ENCODE data around the gene ZNF670.
"Not testable (repeated sequence)": the region's sequence is repeated elsewhere in the genome, so short reads cannot be mapped to it uniquely, and the experiment has no call there.

The ZNF670 gene

DNA sequence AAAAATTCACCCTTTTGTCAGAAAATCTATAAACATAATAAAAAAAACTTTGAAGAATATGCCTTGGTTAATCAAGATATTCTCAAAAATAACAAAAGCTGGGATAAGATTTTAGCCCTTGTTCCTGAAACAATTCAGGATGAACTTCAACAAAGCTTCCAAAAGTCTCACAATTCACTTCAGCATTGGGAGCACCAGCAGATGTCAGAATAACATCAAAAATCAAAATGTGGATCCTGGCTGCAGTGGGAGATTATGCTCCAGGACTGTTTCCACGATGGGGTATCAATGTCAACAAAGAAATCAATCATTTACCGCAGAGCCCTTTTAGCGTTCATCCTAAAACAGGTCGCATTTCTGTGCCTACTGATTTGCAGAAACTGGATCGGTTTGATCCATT lies 35.2 kb downstream of the ZNF670 start:
- no peak for DNase-seq (ENCODE audit: low spot score)

DNA sequence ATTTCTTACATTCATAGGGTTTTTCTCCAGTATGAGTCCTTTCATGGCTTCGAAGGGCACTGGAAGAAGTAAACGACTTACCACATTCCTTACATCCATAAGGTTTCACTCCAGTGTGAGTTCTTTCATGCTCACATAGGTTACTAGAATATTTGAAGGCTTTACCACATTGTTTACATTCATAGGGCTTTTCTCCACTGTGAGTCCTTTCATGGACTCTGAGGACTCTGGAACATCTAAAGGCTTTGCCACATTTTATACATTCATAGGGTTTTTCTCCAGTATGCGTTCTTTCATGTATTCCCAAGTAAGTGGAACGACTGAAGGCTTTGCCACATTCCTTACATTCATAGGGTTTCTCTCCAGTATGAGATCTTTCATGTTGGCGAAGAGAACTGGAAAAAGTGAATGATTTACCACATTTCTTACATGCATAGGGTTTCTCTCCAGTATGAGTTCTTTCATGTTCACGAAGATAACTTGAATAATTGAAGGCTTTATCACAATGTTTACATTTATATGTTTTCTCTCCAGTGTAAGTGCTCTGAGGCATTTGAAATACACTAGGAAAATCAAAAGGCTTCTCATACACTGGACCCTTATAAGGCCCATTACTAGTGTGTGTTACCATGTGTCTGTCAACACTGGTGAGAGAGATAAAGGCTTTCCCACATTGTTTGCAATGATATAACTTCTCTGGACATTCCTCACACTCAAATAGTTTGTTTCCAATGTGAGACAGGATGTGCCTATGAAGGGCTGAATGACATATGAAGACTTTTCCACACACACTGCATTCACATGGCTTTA lies 40.9 kb downstream of the ZNF670 start:
- no peak for DNase-seq (ENCODE audit: low spot score)

DNA sequence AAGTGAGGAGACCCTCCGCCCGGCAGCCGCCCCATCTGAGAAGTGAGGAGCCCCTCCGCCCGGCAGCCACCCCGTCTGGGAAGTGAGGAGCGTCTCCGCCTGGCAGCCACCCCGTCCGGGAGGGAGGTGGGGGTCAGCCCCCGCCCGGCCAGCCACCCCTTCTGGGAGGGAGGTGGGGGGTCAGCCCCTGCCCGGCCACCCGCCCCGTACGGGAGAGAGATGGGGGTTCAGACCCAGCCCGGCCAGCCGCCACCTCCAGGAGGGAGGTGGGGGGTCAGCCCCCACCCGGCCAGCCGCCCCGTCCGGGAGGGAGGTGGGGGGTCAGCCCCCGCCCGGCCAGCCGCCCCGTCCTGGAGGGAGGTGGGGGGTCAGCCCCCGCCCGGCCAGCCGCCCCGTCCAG lies 46.3 kb downstream of the ZNF670 start:
- not testable (repeated sequence) for DNase-seq (ENCODE audit: low spot score)

Data from CD4-positive, alpha-beta T cell treated with Interleukin-6 at 100 ng/mL for 8 hours (primary cell).